Loucy (cell line): ENCODE data around the gene KLHL3.

Experiments
- H2AFZ ChIP-seq: fragments of 200-600 bp; sonication (generic); 2 replicates; pipeline ENCODE4 v1.6.0; 2016; ENCODE audit warnings: antibody characterized with exemption, mild to moderate bottlenecking, low read length, moderate library complexity
- H3F3A ChIP-seq: fragments of 200-600 bp; 2 replicates; pipeline ENCODE4 v1.6.0; 2016; ENCODE audit warnings: antibody characterized with exemption, low read depth, mild to moderate bottlenecking
- H3K27me3 ChIP-seq: fragments of 200-600 bp; sonication (generic); 2 replicates; pipeline ENCODE4 v1.6.1; 2014; ENCODE audit warnings: low read length, mild to moderate bottlenecking; ENCODE audit not compliant: insufficient read depth, poor library complexity, severe bottlenecking
- H3K36me3 ChIP-seq: fragments of 200-600 bp; sonication (generic); 2 replicates; pipeline ENCODE4 v1.6.1; 2016; ENCODE audit warnings: low read length; ENCODE audit not compliant: insufficient read depth
- H3K4me1 ChIP-seq: fragments of 200-600 bp; sonication (generic); 2 replicates; pipeline ENCODE4 v1.5.1; 2014; ENCODE audit warnings: low read length, mild to moderate bottlenecking; ENCODE audit not compliant: insufficient read depth, poor library complexity, severe bottlenecking
- H3K4me2 ChIP-seq: fragments of 200-600 bp; sonication (generic); 2 replicates; pipeline ENCODE4 v1.6.0; 2014; ENCODE audit warnings: antibody characterized with exemption, low read length, low read depth, mild to moderate bottlenecking; ENCODE audit not compliant: poor library complexity, severe bottlenecking
- H3K4me3 ChIP-seq: fragments of 200-600 bp; sonication (generic); 2 replicates; pipeline ENCODE4 v1.5.1; 2014; ENCODE audit warnings: low read length, mild to moderate bottlenecking, mixed read lengths; ENCODE audit not compliant: poor library complexity, severe bottlenecking
- H3K79me2 ChIP-seq: fragments of 200-600 bp; sonication (generic); 2 replicates; pipeline ENCODE4 v1.6.1; 2014; ENCODE audit warnings: low read length; ENCODE audit not compliant: insufficient read depth
- H3K9ac ChIP-seq: fragments of 200-600 bp; sonication (generic); 2 replicates; pipeline ENCODE4 v1.6.0; 2014; ENCODE audit warnings: mild to moderate bottlenecking, low read depth, low read length, moderate library complexity; ENCODE audit not compliant: poor library complexity, severe bottlenecking
- H3K9me2 ChIP-seq: fragments of 200-600 bp; sonication (generic); replicated peaks from 2 replicates; pipeline ENCODE4 v1.6.1; 2016; ENCODE audit warnings: low read depth, low read length, mixed read lengths
- H3K9me3 ChIP-seq: fragments of 200-600 bp; sonication (generic); 2 replicates; pipeline ENCODE4 v1.6.1; 2014; ENCODE audit warnings: mild to moderate bottlenecking, antibody characterized with exemption, low read length, low read depth; ENCODE audit not compliant: insufficient read depth
- H4K20me1 ChIP-seq: fragments of 200-600 bp; sonication (generic); 2 replicates; pipeline ENCODE4 v1.6.0; 2014; ENCODE audit warnings: antibody characterized with exemption, low read length, mild to moderate bottlenecking; ENCODE audit not compliant: insufficient read depth, poor library complexity, severe bottlenecking
- CTCF ChIP-seq: fragments of 200-600 bp; sonication (generic); conservative IDR thresholded peaks from 2 replicates; pipeline ENCODE4 v1.5.1; 2014; ENCODE audit warnings: mild to moderate bottlenecking, antibody characterized with exemption, low read length
- EZH2phosphoT487 ChIP-seq: fragments of 200-600 bp; IDR thresholded peaks from 2 replicates; pipeline ENCODE4 v1.6.1; 2018; ENCODE audit warnings: antibody characterized with exemption, mild to moderate bottlenecking, moderate library complexity, borderline replicate concordance

Gene KLHL3

GRCh38 chr5:137632716-137633115, 103.2 kb downstream of the KLHL3 start:
- Histone ChIP-seq H3K9ac (no peak overlapping the region), H3K9me2 (no peaks in the 10 kb centered on the region), H3K27me3 (no peaks in the 10 kb centered on the region), H3K4me2 (no peak overlapping the region), H3F3A (no peaks in the 10 kb centered on the region), H3K4me1 (no peaks in the 10 kb centered on the region), H2AFZ (no peak overlapping the region), H4K20me1 (no peaks in the 10 kb centered on the region), H3K9me3 (no peaks in the 10 kb centered on the region), H3K4me3 (no peak overlapping the region), H3K36me3 (peaks cover 2% of the 10 kb centered on the region; the same call in 1 of the 2 replicates), H3K79me2 (no peaks in the 10 kb centered on the region)
- TF ChIP-seq EZH2phosphoT487, result no peak
- no peak for TF ChIP-seq CTCF

- no peaks in the 10 kb centered on the region for H3K27me3 ChIP-seq
- H3K9me3 ChIP-seq, result no peaks in the 10 kb centered on the region
- no peak overlapping the region for H3K4me3 ChIP-seq
- TF ChIP-seq CTCF (no peak), EZH2phosphoT487 (no peak)
- H4K20me1 ChIP-seq, result no peaks in the 10 kb centered on the region
- no peaks in the 10 kb centered on the region for H3K4me1 ChIP-seq
- H3K36me3 ChIP-seq, result no peaks in the 10 kb centered on the region
- no peak overlapping the region for H2AFZ ChIP-seq
- H3K4me2 ChIP-seq, result no peak overlapping the region
- H3F3A ChIP-seq, result no peaks in the 10 kb centered on the region
- no peak overlapping the region for H3K9ac ChIP-seq
- H3K79me2 ChIP-seq, result no peaks in the 10 kb centered on the region
- no peaks in the 10 kb centered on the region for H3K9me2 ChIP-seq
These were observed 104.4 kb downstream of the KLHL3 start for GRCh38 chr5:137631453-137631852.

- no peak overlapping the region for H3K9ac ChIP-seq
- no peaks in the 10 kb centered on the region for H3K4me1 ChIP-seq
- no peak overlapping the region for H2AFZ ChIP-seq
- no peaks in the 10 kb centered on the region for H3K79me2 ChIP-seq
- no peaks in the 10 kb centered on the region for H3F3A ChIP-seq
- no peaks in the 10 kb centered on the region for H3K9me3 ChIP-seq
- TF ChIP-seq CTCF (no peak), EZH2phosphoT487 (no peak)
- H4K20me1 ChIP-seq, result no peaks in the 10 kb centered on the region
- no peaks in the 10 kb centered on the region for H3K27me3 ChIP-seq
- no peak overlapping the region for H3K4me3 ChIP-seq
- no peak overlapping the region for H3K4me2 ChIP-seq
- no peaks in the 10 kb centered on the region; the same call in 1 of the 2 replicates for H3K36me3 ChIP-seq
- H3K9me2 ChIP-seq, result no peaks in the 10 kb centered on the region
These were observed 104.9 kb downstream of the KLHL3 start for GRCh38 chr5:137630972-137631370.
